ENCODE measurements around the gene FBRSL1. TPM values are rescaled to one million over a fixed set of nuclear protein-coding genes. Genes with fewer than 3 reads are reported as not detected.

The FBRSL1 gene
- total and polyA plus RNA-seq, 2 of the 8 experiments (the other 6 are each of a cell fraction or from before 2014, with no cell fraction given): 18.4 to 109 TPM

DNA sequence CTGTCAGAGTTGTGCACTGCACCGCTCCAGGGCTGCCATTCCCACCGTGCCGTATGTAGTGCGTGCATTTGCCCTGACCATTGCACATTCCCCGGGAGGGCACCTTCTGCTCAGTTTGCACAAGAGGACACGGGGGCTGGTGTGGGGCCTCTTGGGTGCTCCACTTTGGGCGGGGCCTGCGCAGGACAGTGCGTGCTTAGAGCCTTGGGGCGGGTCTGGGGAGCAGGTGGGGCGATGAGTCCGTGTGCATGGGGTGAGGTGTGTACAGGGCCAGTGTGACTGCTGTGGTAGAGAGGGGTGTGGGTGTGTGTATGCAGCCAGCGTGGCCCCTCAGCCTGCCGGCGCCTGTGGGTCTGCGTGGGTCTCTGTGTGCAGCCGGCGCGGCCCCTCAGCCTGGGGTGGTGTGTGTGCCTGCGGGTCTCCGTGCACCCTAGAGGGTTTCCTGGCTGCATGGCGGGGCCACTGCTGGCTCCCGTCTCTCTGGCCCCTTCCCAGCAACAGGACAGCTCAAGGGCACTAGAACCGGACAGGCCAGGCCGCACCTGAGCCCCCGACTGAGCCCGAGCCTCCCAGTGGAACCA, 31.9 kb downstream of the FBRSL1 start:
- Histone ChIP-seq H4K91ac (replicated peaks; ENCODE audit: insufficient read length, low read length) (no peak overlapping the region), H3K14ac (ENCODE audit: insufficient read length) (no peak overlapping the region), H2BK120ac (replicated peaks; ENCODE audit: low read depth, low read length) (no peak overlapping the region), H4K8ac (ENCODE audit: extremely low read depth, insufficient read depth, low read length) (peak overlapping the region; percentile 47), H3K4me2 (ENCODE audit: insufficient read depth in 1 of 2, low read depth in 2 of 2, low read length in 2 of 2) (no peak overlapping the region), H2AK5ac (ENCODE audit: low read depth, low read length) (no peak overlapping the region), H3K79me1 (ENCODE audit: low read depth, low read length) (peaks cover 3% of the 10 kb centered on the region; the same call in 1 of the 2 replicates), H2AFZ (ENCODE audit: low read length) (no peak overlapping the region), H3K27ac (ENCODE audit: low read depth, low read length) (no peak overlapping the region), H3K79me2 (ENCODE audit: control insufficient read depth in 1 of 2, insufficient read depth in 2 of 2, low read length in 2 of 2) (no peaks in the 10 kb centered on the region), H4K20me1 (replicated peaks in 1 of 2; ENCODE audit: control insufficient read depth in 1 of 2, insufficient read depth in 2 of 2, low read length in 2 of 2) (peaks cover 7 to 31% of the 10 kb centered on the region in 2 experiments), H4K5ac (ENCODE audit: insufficient read length, low read depth, low read length) (no peak overlapping the region), H3K23me2 (ENCODE audit: low read depth, low read length) (peaks cover 8% of the 10 kb centered on the region), H3K56ac (replicated peaks; ENCODE audit: insufficient read length, low read depth, low read length) (no peak overlapping the region), H2BK20ac (ENCODE audit: low read length) (no peak overlapping the region), H2BK15ac (ENCODE audit: low read length) (no peak overlapping the region), H2BK5ac (ENCODE audit: low read depth, low read length) (no peak overlapping the region), H3K9me3 (ENCODE audit: insufficient read depth in 2 of 2, low read depth in 1 of 2, low read length in 1 of 2) (peaks cover 10 to 15% of the 10 kb centered on the region in 2 experiments), H3K4me1 (replicated peaks in 1 of 4; ENCODE audit: control insufficient read depth in 3 of 4, insufficient read depth in 4 of 4, low read length in 3 of 4) (peaks cover 0 to 14% (median 10%) of the 10 kb centered on the region in 4 experiments; a peak in 6 of 7 replicates), H3K4ac (replicated peaks; ENCODE audit: insufficient read length, low read depth, low read length) (no peak overlapping the region), H3K36me3 (ENCODE audit: control insufficient read depth in 2 of 4, insufficient read depth in 4 of 4, low read length in 3 of 4) (no peaks in the 10 kb centered on the region), H3K23ac (ENCODE audit: insufficient read length) (no peak overlapping the region), H3K27me3 (replicated peaks in 1 of 4; ENCODE audit: control insufficient read depth in 3 of 4, extremely low read depth in 1 of 4, insufficient read depth in 3 of 4, low read length in 3 of 4) (peaks cover 0 to 33% (median 21%) of the 10 kb centered on the region in 4 experiments; a peak in 6 of 7 replicates), H3K4me3 (ENCODE audit: extremely low read depth in 1 of 4, insufficient read depth in 2 of 4, low read depth in 3 of 4, low read length in 4 of 4) (no peak overlapping the region), H3K9ac (replicated peaks in 1 of 4; ENCODE audit: extremely low read depth in 1 of 4, low read depth in 3 of 4, low read length in 3 of 4) (no peak overlapping the region), H3K18ac (ENCODE audit: extremely low read depth, low read length) (no peak overlapping the region), H2BK12ac (ENCODE audit: low read depth, low read length) (no peak overlapping the region)
- CTCF ChIA-PET (ENCODE audit: partially characterized antibody): interaction anchor here (1.0 to 8.6 kb wide), 11 partner anchors 9 to 106 kb away, joined by 3 to 83 read pairs (median 10); no protein-coding TSS in a partner anchor
- POLR2A ChIA-PET (ENCODE audit: partially characterized antibody): interaction anchor here (1.5 kb wide), 1 partner anchor 38 kb away, joined by 3 read pairs; no protein-coding TSS in a partner anchor
- 88% methylated on average over 27 of the region's 27 CpGs; no CpG with 5 or more reads in 1 of the 2 experiments for WGBS, 2 experiments (ENCODE audit: extremely low coverage in 1 of 2, insufficient coverage in 1 of 2, insufficient read length in 1 of 2, insufficient replicate concordance in 2 of 2, low coverage in 1 of 2, low lambda C conversion rate in 2 of 2, missing lambda C conversion rate in 1 of 2)
- DNase-seq (ENCODE audit: low read depth in 1 of 2, low spot score in 2 of 2) (no peak), FAIRE-seq (no peak)
- TF ChIP-seq EP300 (IDR thresholded peaks at IDR 0.05; ENCODE audit: borderline replicate concordance in 1 of 2, low read depth in 2 of 2, low read length in 2 of 2) (no peak), RXRA (IDR thresholded peaks at IDR 0.05; ENCODE audit: insufficient read depth, low read depth, low read length) (no peak), SP2 (IDR thresholded peaks at IDR 0.05; ENCODE audit: low read length) (no peak), CHD2 (IDR thresholded peaks at IDR 0.05; ENCODE audit: low read length) (no peak), RNF2 (IDR thresholded peaks at IDR 0.05; ENCODE audit: borderline replicate concordance, low read depth, low read length, missing control alignments, poor library complexity, severe bottlenecking) (no peak)
